HG03558 (cell line): ENCODE data around the gene NFIL3.
"Not testable (repeated sequence)": the region's sequence is repeated elsewhere in the genome, so short reads cannot be mapped to it uniquely, and the experiment has no call there.

Experiments used
- ATAC-seq: cut with Tn5 transposase; IDR thresholded peaks from one replicate; pipeline ENCODE4 v1.9.1; 2021; ENCODE audit warnings: moderate number of reproducible peaks; ENCODE audit not compliant: unreplicated experiment; ENCODE audit errors: extremely low read depth

NFIL3 gene

GRCh38 chr9:91423785-91424402 is at the start of gene NFIL3:
Gene NFIL3, minus strand, starts transcription at chr9:91423832. Its CDS starts 13,098 bp downstream, at chr9:91410734.
- peak; percentile 73 for ATAC-seq

- not testable (repeated sequence) for ATAC-seq
Measured at GRCh38 chr9:91471524-91471923, 47.9 kb upstream of the NFIL3 start.

- ATAC-seq = no peak
Measured at GRCh38 chr9:91465420-91465819, 41.8 kb upstream of the NFIL3 start.

GRCh38 chr9:91458906-91459305 is 35.3 kb upstream of the NFIL3 start:
- no peak for ATAC-seq

DNA sequence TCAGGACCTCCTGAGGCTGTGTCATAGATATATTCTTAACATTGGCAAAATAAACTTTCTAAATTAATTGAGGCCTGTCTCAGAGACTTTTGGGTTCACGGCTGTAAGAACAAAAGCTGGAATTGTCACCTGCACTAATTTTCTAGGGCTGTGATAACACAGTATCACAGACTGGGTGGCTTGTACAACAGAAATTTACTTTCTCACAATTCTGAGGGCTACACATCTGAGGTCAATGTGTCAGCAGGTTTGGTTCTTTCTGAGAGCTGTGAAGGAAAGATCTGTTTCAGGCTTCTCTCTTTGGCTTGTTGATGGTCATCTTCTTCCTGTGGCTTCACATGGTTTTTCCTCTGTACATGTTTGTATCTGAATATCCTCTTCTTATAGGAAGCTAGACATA is 29.2 kb upstream of the NFIL3 start:
- ATAC-seq = no peak

DNA sequence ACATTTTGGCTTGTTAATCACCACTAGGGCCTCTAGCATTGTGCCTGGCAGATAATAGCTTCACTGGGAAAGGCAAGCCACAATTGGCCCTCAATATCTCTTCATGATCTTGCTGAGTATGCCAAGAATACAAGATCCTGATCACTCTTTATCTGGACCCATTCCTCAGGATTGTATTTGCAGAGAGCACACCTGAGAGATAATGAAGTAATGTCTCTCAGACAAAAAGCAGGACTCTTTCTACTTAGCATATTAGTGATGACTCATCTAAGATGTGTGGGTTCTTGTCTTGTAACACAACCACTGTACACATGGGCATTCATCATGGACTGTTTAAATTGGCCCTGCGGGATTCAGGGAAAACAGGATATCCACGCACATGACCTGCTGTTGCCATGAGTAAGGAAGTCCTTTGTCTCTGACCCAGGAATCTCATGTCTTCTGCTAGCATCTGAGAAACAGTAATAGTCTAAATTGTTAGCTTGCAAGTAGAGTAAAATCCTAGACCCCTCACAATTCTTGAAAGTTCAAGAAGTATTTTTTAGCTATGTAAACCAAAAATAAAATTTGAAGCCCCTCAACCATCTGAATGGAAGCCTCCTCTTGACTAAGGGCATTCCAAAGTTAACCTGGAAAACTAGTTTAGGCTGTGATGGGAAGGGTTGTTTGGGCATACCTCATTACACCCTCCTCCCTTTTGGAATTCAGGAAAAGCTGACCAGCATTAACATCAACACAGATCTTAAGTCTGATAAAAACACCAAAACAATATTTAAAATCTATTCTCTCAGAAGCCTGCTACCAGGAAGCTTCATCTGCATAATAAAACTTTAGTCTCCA is 28.0 kb upstream of the NFIL3 start:
- ATAC-seq = no peak

DNA sequence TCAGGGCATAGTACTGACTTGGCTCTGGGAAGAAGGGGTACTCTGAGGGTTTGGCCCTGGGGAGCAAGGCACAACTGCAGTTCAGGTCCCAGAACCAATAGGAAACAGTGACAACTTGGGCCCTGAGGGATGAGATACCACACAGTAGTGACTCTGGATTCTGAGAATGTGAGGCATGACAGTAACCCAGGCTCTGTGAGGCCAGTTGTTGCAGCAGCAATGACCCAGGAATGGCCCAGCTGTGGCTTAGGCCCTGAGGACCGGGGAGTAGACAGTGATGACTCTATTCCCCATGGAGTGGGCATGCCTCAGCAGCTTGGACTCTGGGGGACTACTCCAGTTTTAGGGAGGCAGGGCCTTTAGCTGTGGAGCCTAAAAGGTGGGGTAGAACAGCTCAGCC is 21.5 kb upstream of the NFIL3 start:
- no peak for ATAC-seq

DNA sequence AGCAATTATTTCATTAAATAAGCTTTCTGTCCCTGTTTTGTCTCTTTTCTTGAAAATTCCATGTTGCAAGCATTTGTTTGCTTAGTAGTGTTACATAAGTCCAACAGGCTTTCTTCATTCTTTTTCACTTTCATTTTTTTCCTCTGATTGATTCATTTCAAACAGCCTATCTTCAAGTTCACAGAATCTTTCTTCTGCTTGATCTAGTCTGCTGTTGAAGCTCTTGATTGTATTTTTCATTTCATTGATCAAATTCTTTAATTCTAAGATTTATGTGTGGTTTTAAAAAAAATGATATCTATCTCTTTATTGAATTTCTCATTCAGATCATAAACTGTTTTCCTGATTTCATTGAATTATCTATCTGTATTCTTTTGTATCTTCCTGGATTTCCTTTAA is 20.4 kb upstream of the NFIL3 start:
- ATAC-seq = no peak

GRCh38 chr9:91443321-91443993 is 19.8 kb upstream of the NFIL3 start:
- ATAC-seq = no peak

DNA sequence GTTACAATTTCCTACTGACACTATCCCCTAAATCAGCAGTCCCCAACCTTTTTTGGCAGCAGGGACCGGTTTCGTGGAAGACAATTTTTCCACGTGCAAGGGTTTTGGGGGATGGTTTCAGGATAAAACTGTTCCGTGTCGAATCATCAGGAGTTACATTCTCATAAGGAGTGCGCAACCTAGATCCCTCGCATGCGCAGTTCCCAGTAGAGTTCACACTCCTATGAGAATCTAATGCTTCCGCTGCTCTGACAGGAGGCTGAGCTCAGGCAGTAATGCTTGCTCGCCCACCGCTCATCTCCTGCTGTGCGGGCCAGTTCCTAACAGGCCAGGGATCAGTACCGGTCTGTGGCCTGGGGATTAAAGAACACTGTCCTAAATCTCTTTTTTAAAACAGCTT is 13.2 kb upstream of the NFIL3 start:
- no peak for ATAC-seq

DNA sequence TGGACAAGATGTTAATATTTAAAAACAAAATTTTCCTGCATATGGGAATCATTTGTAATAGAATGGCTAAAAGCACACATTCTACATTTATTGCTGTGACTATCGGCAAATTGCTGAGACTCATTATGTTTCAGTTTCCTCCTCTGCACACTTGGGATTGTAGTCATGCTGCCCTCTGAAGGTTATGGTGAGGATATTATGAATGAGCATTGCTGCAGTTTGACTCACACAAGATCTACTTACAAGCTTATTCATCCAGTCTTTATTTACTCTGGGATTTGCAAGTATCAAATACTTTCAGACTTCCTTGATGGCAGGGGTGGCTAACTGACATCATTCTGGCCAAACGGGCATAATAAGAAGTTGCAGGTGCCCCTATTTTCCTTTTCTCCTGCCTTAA is 9.5 kb upstream of the NFIL3 start:
- no peak for ATAC-seq

DNA sequence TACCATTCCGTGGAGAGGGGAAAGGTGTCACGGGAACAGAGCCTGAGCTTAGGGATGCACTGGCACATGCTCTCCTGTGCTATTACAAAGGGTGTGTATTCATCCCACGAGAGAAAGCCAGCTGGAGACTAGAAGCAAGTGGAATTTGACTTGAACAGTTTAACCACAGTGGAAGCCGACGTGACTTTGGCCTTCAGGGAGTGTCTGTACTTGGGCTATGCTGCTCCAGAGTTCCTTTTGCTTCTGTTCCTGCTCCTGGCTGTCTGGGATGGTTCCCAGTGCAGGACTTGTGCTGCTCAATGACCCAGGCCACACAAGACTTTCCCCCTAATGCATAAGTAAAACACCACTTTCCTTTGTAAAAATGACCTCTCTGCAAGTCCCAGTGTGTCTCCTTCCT is 7.9 kb upstream of the NFIL3 start:
- no peak for ATAC-seq

DNA sequence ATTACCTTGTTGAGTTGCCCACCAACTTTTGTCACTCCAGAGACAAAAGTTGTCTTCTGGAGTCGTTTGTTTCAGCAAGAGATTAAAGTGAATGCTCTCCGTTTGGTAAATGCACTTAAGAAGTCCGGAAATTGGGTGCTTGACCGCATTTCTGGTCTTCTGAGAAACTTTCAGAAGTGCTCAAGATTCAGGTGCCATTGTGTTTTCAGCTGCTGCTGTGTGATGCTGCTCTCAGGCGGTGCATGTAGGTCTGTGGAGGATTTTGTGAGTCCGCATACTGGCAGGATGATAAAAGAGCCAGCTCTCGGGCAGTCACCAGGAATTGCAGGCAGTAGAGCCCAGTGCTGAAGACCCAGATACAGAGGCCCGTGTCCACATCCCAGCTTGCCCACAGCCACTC is 5.9 kb upstream of the NFIL3 start:
- ATAC-seq = no peak

DNA sequence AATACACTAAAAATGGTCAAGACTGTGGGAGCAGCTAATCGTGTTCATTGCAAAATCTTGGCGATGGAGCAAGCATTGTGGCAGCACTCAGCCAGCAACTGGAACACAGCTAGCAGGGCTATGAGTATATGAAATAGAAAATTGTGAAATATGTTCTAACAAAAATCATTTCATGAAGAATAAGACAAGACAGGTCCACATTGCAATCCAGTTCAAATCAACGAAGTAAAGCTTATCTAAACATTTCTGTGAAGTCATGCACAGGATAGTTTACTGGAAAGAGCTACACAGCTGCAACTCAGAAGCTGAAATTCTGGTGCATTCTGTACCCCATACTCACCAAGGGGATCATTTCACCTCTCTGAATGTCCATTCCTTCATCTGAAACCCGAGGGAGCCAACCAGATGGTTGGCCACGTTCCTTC is 5.3 kb upstream of the NFIL3 start:
- ATAC-seq = no peak

GRCh38 chr9:91428436-91428835 is 4.8 kb upstream of the NFIL3 start:
- ATAC-seq = no peak

GRCh38 chr9:91427873-91428272 is 4.2 kb upstream of the NFIL3 start:
- no peak for ATAC-seq

DNA sequence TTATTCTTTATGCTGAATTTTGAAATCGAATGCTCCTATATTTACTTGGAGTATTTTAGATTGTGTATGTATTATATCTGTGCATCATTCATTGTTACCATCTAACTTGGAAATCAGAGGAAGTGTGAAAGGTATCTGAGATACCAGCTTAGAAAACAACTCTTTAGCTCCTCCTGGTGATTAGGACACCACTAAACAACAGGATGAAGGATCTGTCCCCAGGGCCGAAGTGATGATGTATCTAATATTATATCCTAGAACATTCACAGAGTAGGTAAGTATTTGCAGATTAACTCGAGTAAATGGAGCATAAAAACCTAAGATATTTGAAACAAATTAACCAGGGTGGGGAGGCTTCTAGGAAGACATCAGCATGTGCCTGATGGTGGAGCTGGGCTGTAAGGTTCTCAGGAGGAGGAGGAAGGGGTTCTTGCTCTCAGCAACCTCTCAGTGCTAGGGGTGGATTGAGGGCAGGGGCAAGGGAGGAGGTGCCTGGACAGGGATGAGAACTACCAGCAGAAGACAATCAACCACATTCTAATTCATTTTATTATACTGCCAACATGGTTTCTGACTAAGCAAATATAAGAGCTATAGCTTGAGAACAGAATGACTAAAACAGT is 2.6 kb upstream of the NFIL3 start:
- no peak for ATAC-seq

DNA sequence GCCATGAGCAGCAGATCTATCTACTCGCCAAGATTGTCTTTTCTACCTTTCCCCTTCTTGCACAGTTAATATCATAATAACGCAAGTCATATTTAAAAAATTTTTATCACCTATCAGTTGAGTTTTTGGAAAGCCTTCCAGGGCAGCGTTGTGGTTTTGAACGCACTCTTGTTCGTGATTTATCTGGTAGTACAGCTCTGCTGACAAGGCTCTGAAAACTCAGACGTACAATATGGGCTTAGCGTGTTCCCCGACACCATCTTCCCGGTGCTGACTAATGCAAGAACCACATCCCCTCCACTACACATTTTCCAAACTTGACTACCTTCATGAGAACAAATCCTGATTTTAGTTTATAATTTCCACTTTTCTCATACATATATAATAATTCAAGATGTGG is 1.6 kb upstream of the NFIL3 start:
- ATAC-seq = no peak

GRCh38 chr9:91424403-91425176 is 958 bp upstream of the NFIL3 start:
- ATAC-seq = no peak
